Stomach (tissue), 4 donors: ENCODE measurements around the gene TNFRSF8.

ENCODE experiments used
- CTCF ChIP-seq, 7 experiments: fragments of 450-650 bp in 4 of 7; fragments of 200-600 bp in 3 of 7; sonication (generic) in 3 of 7; IDR thresholded peaks; one replicate each; pipeline ENCODE4 v1.5.1; 2016 to 2019; ENCODE audit warnings: antibody characterized with exemption in 7 of 7, control low read depth in 2 of 7, mild to moderate bottlenecking in 1 of 7
- EP300 ChIP-seq: sonication (generic); formaldehyde crosslinking; IDR thresholded peaks from one replicate; pipeline ENCODE4 v1.6.1; 2017; ENCODE audit warnings: antibody characterized with exemption
- POLR2A ChIP-seq, 4 donors: fragments of 450-650 bp; IDR thresholded peaks; one replicate each; pipeline ENCODE4 v1.6.1; 2016; ENCODE audit warnings: antibody characterized with exemption in 4 of 4, control low read depth in 2 of 4, mild to moderate bottlenecking in 1 of 4, moderate library complexity in 1 of 4
- POLR2AphosphoS5 ChIP-seq, 3 donors: sonication (generic); formaldehyde crosslinking; IDR thresholded peaks; one replicate each; pipeline ENCODE4 v1.6.1; 2016; ENCODE audit warnings: antibody characterized with exemption in 3 of 3

GRCh38 chr1:12180315-12180714 is 117.2 kb downstream of the TNFRSF8 start:
- no peak for TF ChIP-seq EP300
- no peak for TF ChIP-seq CTCF (IDR thresholded peaks at IDR 0.05)
- no peak for TF ChIP-seq POLR2A (IDR thresholded peaks at IDR 0.05)
- TF ChIP-seq POLR2AphosphoS5 (IDR thresholded peaks at IDR 0.05), result no peak
